OCI-LY3 (cell line): ENCODE data around the gene HYAL4.
"Not testable (repeated sequence)": the region's sequence is repeated elsewhere in the genome, so short reads cannot be mapped to it uniquely, and the experiment has no call there.

Source experiments
- H2AFZ ChIP-seq: fragments of 200-600, 300-600 bp; shearing (Covaris generic); 2 replicates; pipeline ENCODE4 v1.6.0; 2014; ENCODE audit warnings: antibody characterized with exemption, low read depth, low read length
- H3K27ac ChIP-seq: fragments of 200-600, 300-600 bp; sonication (generic); 2 replicates; pipeline ENCODE4 v1.5.1; 2014; ENCODE audit warnings: mild to moderate bottlenecking, low read length, moderate library complexity, mixed read lengths
- H3K27me3 ChIP-seq: fragments of 200-600, 300-600 bp; sonication (generic); 2 replicates; pipeline ENCODE4 v1.6.1; 2014; ENCODE audit warnings: low read depth, low read length, mixed read lengths
- H3K36me3 ChIP-seq: fragments of 200-600, 300-600 bp; sonication (generic); replicated peaks from 2 replicates; pipeline ENCODE3; 2014; ENCODE audit warnings: low read depth, low read length, mixed read lengths
- H3K4me1 ChIP-seq: fragments of 300-600, 200-600 bp; sonication (generic); 2 replicates; pipeline ENCODE4 v1.6.1; 2014; ENCODE audit warnings: low read length, mixed read lengths
- H3K4me2 ChIP-seq: fragments of 200-600, 300-600 bp; sonication (generic); 2 replicates; pipeline ENCODE4 v1.6.1; 2014; ENCODE audit warnings: low read length, mixed read lengths
- H3K4me3 ChIP-seq: fragments of 300-600, 200-600 bp; sonication (generic); 2 replicates; pipeline ENCODE4 v1.5.1; 2014; ENCODE audit warnings: antibody characterized with exemption, mild to moderate bottlenecking, low read length, moderate library complexity
- H3K79me2 ChIP-seq: fragments of 300-600, 200-600 bp; shearing (Covaris generic); 2 replicates; pipeline ENCODE4 v1.6.1; 2014; ENCODE audit warnings: mild to moderate bottlenecking, low read length, mixed read lengths
- H3K9ac ChIP-seq: fragments of 300-600, 200-600 bp; shearing (Covaris generic); 2 replicates; pipeline ENCODE4 v1.6.0; 2014; ENCODE audit warnings: mild to moderate bottlenecking, low read length, moderate library complexity
- H3K9me3 ChIP-seq: fragments of 200-600, 300-600 bp; shearing (Covaris generic); 2 replicates; pipeline ENCODE4 v1.6.1; 2014; ENCODE audit warnings: low read length, mixed read lengths; ENCODE audit not compliant: insufficient read depth
- H4K20me1 ChIP-seq: fragments of 200-600, 300-600 bp; sonication (generic); 2 replicates; pipeline ENCODE4 v1.6.1; 2016; ENCODE audit warnings: low read length, mixed read lengths; ENCODE audit not compliant: insufficient read depth
- CTCF ChIP-seq: fragments of 200-600, 300-600 bp; sonication (generic); IDR thresholded peaks from 2 replicates; pipeline ENCODE4 v1.5.1; 2014; ENCODE audit warnings: antibody characterized with exemption, low read length, low read depth
- EZH2phosphoT487 ChIP-seq: fragments of 200-600 bp; shearing (Covaris generic); IDR thresholded peaks from 2 replicates; pipeline ENCODE4 v1.6.1; 2018; ENCODE audit warnings: antibody characterized with exemption, mixed run types, low read depth

The HYAL4 gene

DNA sequence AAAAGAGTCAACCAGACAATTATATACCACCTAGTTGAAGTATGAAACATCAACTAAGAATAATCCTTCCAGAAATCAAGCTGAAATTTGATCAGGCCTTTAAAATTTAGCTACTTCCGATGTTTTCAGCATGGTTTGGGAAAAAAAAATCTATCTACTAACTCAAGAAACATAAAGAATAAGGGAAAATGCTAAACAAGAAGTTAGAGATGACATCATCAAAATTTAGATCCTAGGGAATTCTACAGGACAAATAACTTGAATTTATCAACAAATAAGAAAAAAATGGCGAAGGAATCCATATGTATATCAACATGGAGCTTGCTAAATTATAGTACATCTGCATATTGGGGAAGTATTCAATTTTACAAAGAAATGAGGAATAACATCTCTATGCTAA is 36.3 kb downstream of the HYAL4 start:
- Histone ChIP-seq H3K4me3 (no peak overlapping the region), H3K9ac (no peak overlapping the region), H3K9me3 (no peaks in the 10 kb centered on the region), H3K4me1 (peaks cover 6% of the 10 kb centered on the region; the same call in 1 of the 2 replicates), H3K4me2 (no peak overlapping the region), H3K27me3 (no peaks in the 10 kb centered on the region), H3K36me3 (no peaks in the 10 kb centered on the region), H3K27ac (no peak overlapping the region), H2AFZ (no peak overlapping the region), H3K79me2 (no peaks in the 10 kb centered on the region), H4K20me1 (no peaks in the 10 kb centered on the region)
- TF ChIP-seq EZH2phosphoT487 (no peak), CTCF (no peak)

DNA sequence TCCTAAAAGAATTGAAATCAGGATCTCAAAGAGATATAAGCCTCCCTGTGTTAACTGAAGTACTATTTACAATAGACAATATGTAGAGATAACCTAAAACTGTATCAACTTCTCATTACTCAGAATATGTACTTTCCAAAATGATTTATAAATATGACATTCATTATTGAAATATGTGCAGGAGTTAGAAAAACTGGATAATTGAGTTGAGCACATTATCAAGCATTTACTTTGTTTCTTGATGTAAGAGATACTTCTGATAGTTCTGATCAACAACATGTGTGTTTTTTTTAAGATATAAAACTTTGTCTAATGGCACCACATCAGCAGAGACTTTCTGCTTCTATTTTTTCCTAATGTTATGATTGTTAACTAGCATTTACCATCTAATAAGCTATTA is 38.2 kb downstream of the HYAL4 start:
- Histone ChIP-seq H2AFZ (no peak overlapping the region), H3K27me3 (no peaks in the 10 kb centered on the region), H3K79me2 (no peaks in the 10 kb centered on the region), H3K9me3 (no peaks in the 10 kb centered on the region), H3K4me2 (no peak overlapping the region), H3K4me3 (no peak overlapping the region), H3K4me1 (no peaks in the 10 kb centered on the region), H3K36me3 (no peaks in the 10 kb centered on the region), H4K20me1 (no peaks in the 10 kb centered on the region), H3K9ac (no peak overlapping the region), H3K27ac (no peak overlapping the region)
- TF ChIP-seq EZH2phosphoT487 (no peak), CTCF (no peak)

DNA sequence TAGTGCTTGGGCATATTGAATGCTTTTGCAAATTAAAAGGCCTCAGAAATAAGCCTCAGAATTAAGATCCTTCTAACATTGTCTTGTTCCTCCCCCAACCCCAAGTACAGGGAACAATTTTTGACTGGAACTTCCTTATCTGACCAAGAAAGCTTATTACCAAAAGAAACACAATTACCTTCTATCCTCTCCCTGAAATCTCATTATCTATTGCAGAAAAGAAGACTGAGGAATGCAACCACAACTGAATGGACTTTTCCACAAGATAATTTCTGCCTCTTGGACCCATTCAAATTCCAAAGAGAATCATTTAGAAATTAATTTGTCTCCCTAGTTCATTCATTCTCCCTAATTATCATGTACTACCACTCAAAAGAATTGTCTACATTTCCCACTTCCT is 43.2 kb downstream of the HYAL4 start:
- Histone ChIP-seq H2AFZ (no peak overlapping the region), H3K36me3 (no peaks in the 10 kb centered on the region), H3K4me1 (no peaks in the 10 kb centered on the region), H3K79me2 (no peaks in the 10 kb centered on the region), H3K27me3 (no peaks in the 10 kb centered on the region), H3K27ac (no peak overlapping the region), H4K20me1 (no peaks in the 10 kb centered on the region), H3K4me2 (no peak overlapping the region), H3K4me3 (no peak overlapping the region), H3K9me3 (no peaks in the 10 kb centered on the region), H3K9ac (no peak overlapping the region)
- TF ChIP-seq EZH2phosphoT487 (no peak), CTCF (no peak)

DNA sequence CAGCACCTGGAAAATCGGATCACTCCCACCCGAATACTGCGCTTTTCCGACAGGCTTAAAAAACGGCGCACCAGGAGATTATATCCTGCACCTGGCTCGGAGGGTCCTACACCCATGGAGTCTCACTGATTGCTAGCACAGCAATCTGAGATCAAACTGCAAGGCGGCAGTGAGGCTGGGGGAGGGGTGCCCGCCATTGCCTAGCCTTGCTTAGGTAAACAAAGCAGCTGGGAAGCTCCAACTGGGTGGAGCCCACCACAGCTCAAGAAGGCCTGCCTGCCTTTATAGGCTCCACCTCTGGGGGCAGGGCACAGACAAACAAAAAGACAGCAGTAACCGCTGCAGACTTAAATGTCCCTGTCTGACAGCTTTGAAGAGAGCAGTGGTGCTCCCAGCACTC is 49.8 kb downstream of the HYAL4 start:
- H3K79me2 ChIP-seq, H4K20me1 ChIP-seq, H3K27ac ChIP-seq, H3K4me3 ChIP-seq, H3K4me1 ChIP-seq, H3K4me2 ChIP-seq, H3K9me3 ChIP-seq, H3K36me3 ChIP-seq, H2AFZ ChIP-seq, H3K9ac ChIP-seq, H3K27me3 ChIP-seq: not testable (repeated sequence)

DNA sequence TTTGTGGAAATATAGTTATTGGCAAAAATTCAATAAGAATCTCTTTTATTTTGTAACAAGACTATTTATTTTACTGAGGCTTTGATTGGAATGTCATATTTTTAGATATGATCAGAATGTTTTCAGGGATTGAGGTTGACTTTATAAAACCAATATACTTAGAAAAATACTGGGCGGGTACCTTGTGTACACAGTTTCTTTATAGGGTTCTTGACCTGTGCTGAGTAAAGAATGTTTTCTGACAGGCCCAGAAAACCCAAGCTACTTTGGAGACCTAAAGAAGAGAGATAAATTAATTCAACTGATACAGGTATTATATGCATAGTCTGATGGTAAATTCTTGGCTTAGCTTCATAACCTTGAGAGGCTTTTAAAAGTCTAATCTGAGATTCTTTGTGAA is 56.1 kb downstream of the HYAL4 start:
- Histone ChIP-seq H4K20me1 (no peaks in the 10 kb centered on the region), H3K4me3 (no peak overlapping the region), H3K4me2 (no peak overlapping the region), H3K36me3 (no peaks in the 10 kb centered on the region), H3K27ac (no peak overlapping the region), H3K9ac (no peak overlapping the region), H2AFZ (no peak overlapping the region), H3K9me3 (no peaks in the 10 kb centered on the region), H3K27me3 (no peaks in the 10 kb centered on the region), H3K4me1 (no peaks in the 10 kb centered on the region), H3K79me2 (no peaks in the 10 kb centered on the region)
- TF ChIP-seq CTCF (no peak), EZH2phosphoT487 (no peak)
